ENCODE data around the gene EGF. TPM values are rescaled to one million over a fixed set of nuclear protein-coding genes. Genes with fewer than 3 reads are reported as not detected.
A peak's percentile ranks its signal among the peaks of the same experiment; 100 is the strongest.

Gene EGF
- total RNA-seq, 1 experiment from 2014 or later = not detected

- no peaks in the 10 kb centered on the region for H3K9me3 ChIP-seq (ENCODE audit: low read length)
- peaks cover 19% of the 10 kb centered on the region; the same call in 1 of the 2 replicates for H3K36me3 ChIP-seq (ENCODE audit: insufficient read depth, low read length)
- no peaks in the 10 kb centered on the region for H4K20me1 ChIP-seq (ENCODE audit: insufficient read depth, low read depth, low read length)
- no peak overlapping the region for H3K4me3 ChIP-seq (ENCODE audit: low read length)
- no peak overlapping the region for H2AFZ ChIP-seq (ENCODE audit: low read length)
- H3K9me2 ChIP-seq (replicated peaks; ENCODE audit: insufficient read depth, low read length) = no peaks in the 10 kb centered on the region
- no peak overlapping the region for H3K4me2 ChIP-seq (ENCODE audit: low read depth, low read length, poor library complexity, severe bottlenecking)
- no peaks in the 10 kb centered on the region for H3K79me2 ChIP-seq (ENCODE audit: low read length)
- H3K27me3 ChIP-seq (ENCODE audit: low read length) = no peaks in the 10 kb centered on the region
- H3K9ac ChIP-seq (ENCODE audit: low read length) = no peak overlapping the region
- no peaks in the 10 kb centered on the region for H3K4me1 ChIP-seq (ENCODE audit: low read length)
- no peak for DNase-seq
- H3K27ac ChIP-seq (ENCODE audit: low read length) = no peak overlapping the region
Observed at GRCh38 chr4:110046588-110047049, 133.9 kb downstream of the EGF start.

- no peaks in the 10 kb centered on the region for H3K4me1 ChIP-seq (ENCODE audit: low read length)
- H3K79me2 ChIP-seq (ENCODE audit: low read length) = no peaks in the 10 kb centered on the region
- H3K9me2 ChIP-seq (replicated peaks; ENCODE audit: insufficient read depth, low read length) = no peaks in the 10 kb centered on the region
- no peak overlapping the region for H3K4me2 ChIP-seq (ENCODE audit: low read depth, low read length, poor library complexity, severe bottlenecking)
- H3K27ac ChIP-seq (ENCODE audit: low read length) = no peak overlapping the region
- no peaks in the 10 kb centered on the region for H3K9me3 ChIP-seq (ENCODE audit: low read length)
- no peak overlapping the region for H3K4me3 ChIP-seq (ENCODE audit: low read length)
- no peak overlapping the region for H3K9ac ChIP-seq (ENCODE audit: low read length)
- DNase-seq = peak; percentile 78
- H3K36me3 ChIP-seq (ENCODE audit: insufficient read depth, low read length) = peaks cover 27% of the 10 kb centered on the region; the same call in 1 of the 2 replicates
- no peak overlapping the region for H2AFZ ChIP-seq (ENCODE audit: low read length)
- no peaks in the 10 kb centered on the region for H3K27me3 ChIP-seq (ENCODE audit: low read length)
- H4K20me1 ChIP-seq (ENCODE audit: insufficient read depth, low read depth, low read length) = no peaks in the 10 kb centered on the region
Observed at GRCh38 chr4:110049951-110050925, 137.6 kb downstream of the EGF start.

DNA sequence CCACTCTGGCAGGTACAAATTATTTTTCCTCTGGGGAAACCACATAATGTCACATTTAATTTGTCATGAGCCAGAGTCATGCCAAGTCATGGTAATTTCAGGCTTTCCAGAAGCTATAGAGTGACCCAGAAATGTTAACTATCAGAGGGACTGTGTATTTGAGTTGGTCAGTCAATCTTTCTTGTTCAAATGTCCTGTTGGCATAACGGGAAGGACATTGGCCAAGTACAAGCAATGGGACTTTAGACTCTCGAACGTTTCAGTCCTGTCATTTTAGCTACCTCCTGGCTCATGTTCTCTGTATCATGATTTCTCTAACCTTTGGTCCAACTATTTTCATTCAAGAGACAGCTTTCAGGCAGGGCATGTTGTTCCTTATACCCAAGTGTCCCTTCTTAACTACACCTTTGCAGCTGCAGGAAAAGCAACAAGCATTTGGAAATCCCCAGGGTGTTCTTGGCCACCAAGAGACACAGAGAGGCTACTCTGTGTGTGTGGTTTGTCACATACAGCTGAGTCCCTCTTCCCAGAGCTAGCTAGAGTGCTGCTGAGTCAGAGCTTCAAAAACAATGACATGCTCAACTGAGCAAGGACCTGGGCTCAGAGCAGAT lies 142.6 kb downstream of the EGF start:
- Histone ChIP-seq H2AFZ (ENCODE audit: low read length) (no peak overlapping the region), H3K36me3 (ENCODE audit: insufficient read depth, low read length) (peaks cover 33% of the 10 kb centered on the region; the same call in 1 of the 2 replicates), H3K79me2 (ENCODE audit: low read length) (peaks cover 11% of the 10 kb centered on the region), H3K27ac (ENCODE audit: low read length) (no peak overlapping the region), H3K4me1 (ENCODE audit: low read length) (peaks cover 8% of the 10 kb centered on the region), H3K9me3 (ENCODE audit: low read length) (no peaks in the 10 kb centered on the region), H3K9ac (ENCODE audit: low read length) (no peak overlapping the region), H4K20me1 (ENCODE audit: insufficient read depth, low read depth, low read length) (no peaks in the 10 kb centered on the region), H3K4me2 (ENCODE audit: low read depth, low read length, poor library complexity, severe bottlenecking) (no peak overlapping the region), H3K4me3 (ENCODE audit: low read length) (no peak overlapping the region), H3K9me2 (replicated peaks; ENCODE audit: insufficient read depth, low read length) (no peaks in the 10 kb centered on the region), H3K27me3 (ENCODE audit: low read length) (no peaks in the 10 kb centered on the region)
- DNase-seq = no peak

- Histone ChIP-seq H3K4me3 (ENCODE audit: low read length) (no peak overlapping the region), H4K20me1 (ENCODE audit: insufficient read depth, low read depth, low read length) (0 out of 2 replicates have a peak, but pooled peaks cover 3% of the 10 kb centered on the region), H3K9ac (ENCODE audit: low read length) (no peak overlapping the region), H3K9me3 (ENCODE audit: low read length) (no peaks in the 10 kb centered on the region), H3K36me3 (ENCODE audit: insufficient read depth, low read length) (peaks cover 15% of the 10 kb centered on the region; the same call in 1 of the 2 replicates), H3K79me2 (ENCODE audit: low read length) (peaks cover 35% of the 10 kb centered on the region), H3K4me2 (ENCODE audit: low read depth, low read length, poor library complexity, severe bottlenecking) (no peak overlapping the region), H2AFZ (ENCODE audit: low read length) (no peak overlapping the region), H3K27me3 (ENCODE audit: low read length) (no peaks in the 10 kb centered on the region), H3K9me2 (replicated peaks; ENCODE audit: insufficient read depth, low read length) (no peaks in the 10 kb centered on the region), H3K27ac (ENCODE audit: low read length) (no peak overlapping the region), H3K4me1 (ENCODE audit: low read length) (peaks cover 19% of the 10 kb centered on the region)
- no peak for DNase-seq
Observed at GRCh38 chr4:110058677-110059076, 146.0 kb downstream of the EGF start.

GRCh38 chr4:110059556-110060191 lies 147.0 kb downstream of the EGF start:
- Histone ChIP-seq H3K4me1 (ENCODE audit: low read length) (peaks cover 19% of the 10 kb centered on the region), H4K20me1 (ENCODE audit: insufficient read depth, low read depth, low read length) (0 out of 2 replicates have a peak, but pooled peaks cover 3% of the 10 kb centered on the region), H3K4me3 (ENCODE audit: low read length) (no peak overlapping the region), H3K36me3 (ENCODE audit: insufficient read depth, low read length) (peaks cover 15% of the 10 kb centered on the region; the same call in 1 of the 2 replicates), H3K9me2 (replicated peaks; ENCODE audit: insufficient read depth, low read length) (no peaks in the 10 kb centered on the region), H3K4me2 (ENCODE audit: low read depth, low read length, poor library complexity, severe bottlenecking) (no peak overlapping the region), H3K27me3 (ENCODE audit: low read length) (no peaks in the 10 kb centered on the region), H2AFZ (ENCODE audit: low read length) (no peak overlapping the region), H3K79me2 (ENCODE audit: low read length) (peaks cover 36% of the 10 kb centered on the region), H3K27ac (ENCODE audit: low read length) (no peak overlapping the region), H3K9ac (ENCODE audit: low read length) (no peak overlapping the region), H3K9me3 (ENCODE audit: low read length) (no peaks in the 10 kb centered on the region)
- DNase-seq = no peak

DNA sequence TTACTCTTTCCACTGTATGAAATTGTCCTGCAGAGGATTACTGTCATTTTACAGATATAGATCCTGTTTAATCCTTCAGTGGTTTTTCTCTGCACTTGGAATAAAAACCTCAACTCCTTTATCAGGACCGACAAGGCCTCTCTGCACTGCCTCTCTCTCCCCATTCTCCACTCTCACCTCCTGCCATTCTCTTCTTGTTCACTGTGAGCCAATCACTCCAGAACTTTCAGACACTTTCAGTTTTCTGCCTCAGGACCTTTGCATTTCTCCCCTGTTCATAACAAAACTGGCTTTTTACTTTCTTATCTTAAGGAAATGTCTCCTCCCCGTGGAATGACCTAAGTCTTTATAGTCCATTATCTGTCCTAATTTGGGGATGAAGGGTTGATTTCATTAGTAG lies 148.4 kb downstream of the EGF start:
- Histone ChIP-seq H3K9me2 (replicated peaks; ENCODE audit: insufficient read depth, low read length) (no peaks in the 10 kb centered on the region), H3K4me3 (ENCODE audit: low read length) (no peak overlapping the region), H3K4me1 (ENCODE audit: low read length) (peaks cover 19% of the 10 kb centered on the region), H3K9me3 (ENCODE audit: low read length) (no peaks in the 10 kb centered on the region), H3K27me3 (ENCODE audit: low read length) (no peaks in the 10 kb centered on the region), H2AFZ (ENCODE audit: low read length) (no peak overlapping the region), H4K20me1 (ENCODE audit: insufficient read depth, low read depth, low read length) (0 out of 2 replicates have a peak, but pooled peaks cover 3% of the 10 kb centered on the region), H3K36me3 (ENCODE audit: insufficient read depth, low read length) (peaks cover 15% of the 10 kb centered on the region; the same call in 1 of the 2 replicates), H3K79me2 (ENCODE audit: low read length) (peaks cover 46% of the 10 kb centered on the region), H3K27ac (ENCODE audit: low read length) (no peak overlapping the region), H3K9ac (ENCODE audit: low read length) (no peak overlapping the region), H3K4me2 (ENCODE audit: low read depth, low read length, poor library complexity, severe bottlenecking) (no peak overlapping the region)
- no peak for DNase-seq
